ENCODE measurements around the gene HTD2. TPM values are rescaled to one million over a fixed set of nuclear protein-coding genes. Genes with fewer than 3 reads are reported as not detected.

Gene HTD2
- total RNA-seq, result 3.9 and 6.1 TPM in 2 replicates

DNA sequence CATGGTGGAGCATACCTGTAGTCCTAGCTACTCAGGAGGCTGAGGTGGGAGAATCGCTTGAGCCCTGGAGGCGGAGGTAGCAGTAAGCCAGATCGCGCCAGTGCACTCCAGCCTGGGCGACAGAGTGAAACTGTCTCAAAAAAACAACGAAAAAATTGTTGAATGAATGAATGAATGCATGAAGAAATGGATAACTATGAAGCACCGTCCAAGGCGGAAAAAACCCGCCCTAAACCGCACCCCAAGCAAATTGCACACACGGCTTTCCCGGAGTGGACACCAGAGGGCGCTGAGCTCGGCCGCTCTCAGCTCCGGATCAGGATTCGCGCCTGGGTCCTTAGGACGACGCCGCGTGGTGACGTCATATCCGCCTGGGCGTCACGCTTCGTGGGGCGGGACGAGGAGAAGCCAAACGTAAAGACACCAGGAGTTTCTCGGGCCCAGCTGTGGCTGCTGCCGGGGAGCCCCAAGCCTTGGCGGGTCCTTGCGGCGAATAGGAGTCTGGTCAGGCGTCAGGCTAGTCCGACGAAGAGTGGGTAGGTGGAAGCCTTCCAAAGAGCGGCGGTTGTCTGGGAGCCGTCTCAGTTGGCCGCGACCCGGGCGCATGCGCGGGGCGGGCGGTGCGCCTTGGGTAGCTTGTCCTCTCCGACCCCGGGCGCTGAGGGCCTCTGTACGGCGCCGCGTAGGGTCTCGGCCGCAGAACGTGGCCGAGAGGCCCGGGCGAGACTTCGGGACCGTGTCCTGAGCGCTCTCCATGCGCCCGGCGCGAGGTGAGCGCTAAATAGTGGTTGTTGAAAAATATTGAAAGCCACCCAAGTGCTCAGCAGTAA is at the start of gene HTD2, which contains the start of gene RPP14:
HTD2 (plus strand) TSS at position 639 of the 830 bp plus-strand sequence. CDS start 11,094 bp downstream, outside the sequence.
RPP14 (plus strand) TSS at position 364 of the 830 bp plus-strand sequence. CDS start 4,085 bp downstream, outside the sequence.

GRCh38 chr3:58332575-58333188 is 26.4 kb downstream of the HTD2 start, which contains the start of gene PXK:
PXK (plus strand) TSS chr3:58332892; CDS start chr3:58332989, 97 bp downstream.

Other genes starting within 250 kb of the HTD2 start
- gene DNASE1L3, start 95.5 kb upstream of the HTD2 start, total RNA-seq, result not detected in 2 replicates
- 5.2 and 6.1 TPM in 2 replicates for gene ABHD6, start 68.7 kb upstream of the HTD2 start, total RNA-seq
- gene RPP14, start 275 bp upstream of the HTD2 start, total RNA-seq, result 8.2 and 9.2 TPM in 2 replicates
- gene PXK, start 26.4 kb downstream of the HTD2 start, total RNA-seq, result 33.4 and 40.3 TPM in 2 replicates
- gene PDHB, start 127.3 kb downstream of the HTD2 start, total RNA-seq, result 90.8 and 178 TPM in 2 replicates
- gene KCTD6, start 185.6 kb downstream of the HTD2 start, total RNA-seq, result 4.9 and 6.2 TPM in 2 replicates
- 5.4 and 6.4 TPM in 2 replicates for gene ACOX2, start 230.7 kb downstream of the HTD2 start, total RNA-seq